HCT116 (cell line): Measurements from ENCODE around the gene TUBD1. TPM values are rescaled to one million over a fixed set of nuclear protein-coding genes. Genes with fewer than 3 reads are reported as not detected.

Experiments used
- ATAC-seq: fragments of 200-7000 bp; cut with Tn5 transposase; 2 replicates; pipeline ENCODE4 v1.9.1; 2020; ENCODE audit warnings: mild to moderate bottlenecking, moderate library complexity
- BruUV-seq: library from RNA; stranded (reverse); fragments of 400-500 nt; replicated peaks from 2 replicates; lab custom pipeline; 2021; lab: Mats Ljungman, UMichigan
- CTCF ChIA-PET: fragments of 300-600 bp; sonication (Branson Sonifier 250); formaldehyde crosslinking; loops from one replicate; lab custom pipeline; 2021; ENCODE audit warnings: antibody characterized with exemption; lab: Charles Lee
- POLR2A ChIA-PET: fragments of 300-600, 350-600 bp; sonication (Branson Sonifier 250); formaldehyde crosslinking; loops from one replicate; lab custom pipeline; 2021; ENCODE audit warnings: antibody characterized with exemption; lab: Charles Lee
- RAD21 ChIA-PET, 2 experiments: fragments of 300-600 bp; sonication (Branson Sonifier 250); formaldehyde crosslinking; loops; one replicate each; lab custom pipeline; 2023; ENCODE audit warnings: low total read pairs in 2 of 2; ENCODE audit not compliant: uncharacterized antibody in 2 of 2, unreplicated experiment in 2 of 2, low non-redundant PET in 1 of 2; lab: Charles Lee
- DNase-seq: peaks from one replicate; pipeline ENCODE4 v3.0.0-alpha.2; 2010; ENCODE audit warnings: low read depth, low spot score
- H2AFZ ChIP-seq: fragments of 200-600 bp; shearing (Covaris generic), sonication (generic); 2 replicates; pipeline ENCODE4 v1.6.1; 2017; ENCODE audit warnings: low read depth, mixed run types, mixed read lengths, antibody characterized with exemption, low read length; ENCODE audit not compliant: poor library complexity, severe bottlenecking
- H3K27ac ChIP-seq: 2 replicates; pipeline ENCODE4 v1.5.1; 2012; ENCODE audit warnings: low read depth, low read length
- H3K27me3 ChIP-seq: fragments of 200-600 bp; sonication (generic); 2 replicates; pipeline ENCODE4 v1.6.1; 2016; ENCODE audit warnings: mixed run types, low read length, mixed read lengths; ENCODE audit not compliant: insufficient read depth
- H3K36me3 ChIP-seq, 2 experiments: fragments of 200-500 bp in 1 of 2; fragments of 200-600 bp in 1 of 2; sonication (Bioruptor generic) in 1 of 2; sonication (generic) in 1 of 2; 2 replicates each; pipeline versions ENCODE4 v1.5.1 to v1.6.1; 2014 to 2016; ENCODE audit warnings: low read length in 2 of 2, inconsistent platforms in 1 of 2, mixed read lengths in 1 of 2, mixed run types in 1 of 2; ENCODE audit not compliant: insufficient read depth in 2 of 2, control insufficient read depth in 1 of 2
- H3K4me1 ChIP-seq, 2 experiments: fragments of 200-600 bp in 1 of 2; sonication (generic) in 1 of 2; 2 replicates each; pipeline versions ENCODE4 v1.5.1 to v1.6.1; 2012 to 2017; ENCODE audit warnings: low read length in 2 of 2, inconsistent platforms in 1 of 2, mild to moderate bottlenecking in 1 of 2, mixed read lengths in 1 of 2, mixed run types in 1 of 2, moderate library complexity in 1 of 2; ENCODE audit not compliant: insufficient read depth in 2 of 2, control insufficient read depth in 1 of 2
- H3K4me2 ChIP-seq: fragments of 200-600 bp; sonication (generic); 2 replicates; pipeline ENCODE4 v1.6.1; 2017; ENCODE audit warnings: mixed run types, low read length, mixed read lengths
- H3K4me3 ChIP-seq, 2 experiments: fragments of 200-600 bp in 1 of 2; sonication (generic) in 1 of 2; replicated peaks in 1 of 2; 2 replicates each; pipeline ENCODE4 v1.5.1; 2011 to 2016; ENCODE audit warnings: low read length in 2 of 2, control low read depth in 1 of 2, low read depth in 1 of 2, mild to moderate bottlenecking in 1 of 2, mixed read lengths in 1 of 2, mixed run types in 1 of 2
- H3K79me2 ChIP-seq: fragments of 200-600 bp; sonication (generic); 2 replicates; pipeline ENCODE4 v1.6.1; 2017; ENCODE audit warnings: mild to moderate bottlenecking, mixed run types, low read length, moderate library complexity, mixed read lengths; ENCODE audit not compliant: insufficient read depth
- H3K9ac ChIP-seq: fragments of 200-600 bp; sonication (generic); 2 replicates; pipeline ENCODE4 v1.6.1; 2016; ENCODE audit warnings: low read length, mixed read lengths
- H3K9me2 ChIP-seq: fragments of 200-600 bp; sonication (generic), shearing (Covaris generic); 2 replicates; pipeline ENCODE4 v1.6.1; 2017; ENCODE audit warnings: mixed run types, mild to moderate bottlenecking, moderate library complexity; ENCODE audit not compliant: insufficient read depth
- H3K9me3 ChIP-seq, 2 experiments: fragments of 200-500 bp in 1 of 2; fragments of 200-600 bp in 1 of 2; sonication (Bioruptor generic) in 1 of 2; sonication (generic) in 1 of 2; 2 replicates each; pipeline ENCODE4 v1.6.1; 2014 to 2017; ENCODE audit warnings: low read length in 2 of 2, mixed read lengths in 2 of 2, inconsistent platforms in 1 of 2, low read depth in 1 of 2, mild to moderate bottlenecking in 1 of 2, mixed run types in 1 of 2, moderate library complexity in 1 of 2; ENCODE audit not compliant: control insufficient read depth in 1 of 2, insufficient read depth in 1 of 2
- H4K20me1 ChIP-seq: fragments of 200-600 bp; sonication (generic), shearing (Covaris generic); 2 replicates; pipeline ENCODE4 v1.6.1; 2017; ENCODE audit warnings: mixed run types, mild to moderate bottlenecking, moderate library complexity; ENCODE audit not compliant: insufficient read depth
- CBX3 ChIP-seq: IDR thresholded peaks from 2 replicates; pipeline ENCODE4 v1.6.1; 2012; ENCODE audit warnings: low read depth
- CEBPB ChIP-seq: IDR thresholded peaks from 2 replicates; pipeline ENCODE4 v1.6.1; 2012; ENCODE audit warnings: low read depth
- EGR1 ChIP-seq: IDR thresholded peaks from 2 replicates; pipeline ENCODE4 v1.6.1; 2012; ENCODE audit warnings: low read depth
- ELF1 ChIP-seq: IDR thresholded peaks from 2 replicates; pipeline ENCODE4 v1.6.1; 2012; ENCODE audit warnings: low read depth, borderline replicate concordance
- EZH2 ChIP-seq: fragments of 200-600 bp; sonication (generic); IDR thresholded peaks from 2 replicates; pipeline ENCODE4 v1.6.1; 2017; ENCODE audit warnings: antibody characterized with exemption, mixed run types
- EZH2phosphoT487 ChIP-seq: fragments of 200-600 bp; IDR thresholded peaks from 2 replicates; pipeline ENCODE4 v1.6.1; 2018; ENCODE audit warnings: antibody characterized with exemption, borderline replicate concordance
- FOSL1 ChIP-seq: IDR thresholded peaks from 2 replicates; pipeline ENCODE4 v1.6.1; 2012; ENCODE audit warnings: low read depth
- JUND ChIP-seq: IDR thresholded peaks from 2 replicates; pipeline ENCODE4 v1.6.1; 2012
- POLR2A ChIP-seq: IDR thresholded peaks from 2 replicates; pipeline ENCODE4 v1.7.0; 2011; ENCODE audit warnings: borderline replicate concordance; ENCODE audit not compliant: insufficient read depth, insufficient read length; ENCODE audit errors: extremely low read depth
- POLR2AphosphoS5 ChIP-seq: IDR thresholded peaks from 2 replicates; pipeline ENCODE4 v1.6.1; 2011; ENCODE audit warnings: mild to moderate bottlenecking, low read depth, low read length, moderate library complexity
- RAD21 ChIP-seq: IDR thresholded peaks from 2 replicates; pipeline ENCODE4 v1.6.1; 2012; ENCODE audit warnings: low read depth, mild to moderate bottlenecking
- SIN3A ChIP-seq: IDR thresholded peaks from 2 replicates; pipeline ENCODE4 v1.6.1; 2012; ENCODE audit warnings: low read depth
- SP1 ChIP-seq: IDR thresholded peaks from 2 replicates; pipeline ENCODE4 v1.6.1; 2012; ENCODE audit warnings: low read depth
- SRF ChIP-seq: IDR thresholded peaks from 2 replicates; pipeline ENCODE4 v1.6.1; 2012; ENCODE audit warnings: low read depth
- TCF7L2 ChIP-seq: IDR thresholded peaks from 2 replicates; pipeline ENCODE4 v1.7.0; 2011; ENCODE audit warnings: borderline replicate concordance, inconsistent platforms; ENCODE audit not compliant: insufficient read depth, insufficient read length; ENCODE audit errors: extremely low read depth
- YY1 ChIP-seq: IDR thresholded peaks from 2 replicates; pipeline ENCODE4 v1.6.1; 2011; ENCODE audit warnings: low read length, low read depth, moderate library complexity, mild to moderate bottlenecking; ENCODE audit not compliant: insufficient replicate concordance; ENCODE audit errors: extremely low read depth
- ZFX ChIP-seq: fragments of 450-650 bp; IDR thresholded peaks from 2 replicates; pipeline ENCODE4 v1.6.1; 2017
- ZNF274 ChIP-seq: fragments of 200-500 bp; sonication (Bioruptor generic); IDR thresholded peaks from 2 replicates; pipeline ENCODE4 v1.6.1; 2014; ENCODE audit warnings: mild to moderate bottlenecking, low read depth, low read length, inconsistent platforms
- intact Hi-C: fragments of 100-400 bp; cut with micrococcal nuclease; formaldehyde crosslinking; loops from 2 replicates; pipeline ENCODE4 v1.10.0; 2022
- total RNA-seq: library from RNA; stranded (reverse); gene quantifications from one replicate; pipeline ENCODE4 v1.2.1, GENCODE V29; 2021; ENCODE audit not compliant: unreplicated experiment
- TF ChIP-seq, protein P1 (sequence below): IDR thresholded peaks from 2 replicates; pipeline ENCODE4 v1.6.1; 2012
- TF ChIP-seq, protein P2 (sequence below): IDR thresholded peaks from 2 replicates; pipeline ENCODE4 v1.6.1; 2012

TUBD1 gene
- total RNA-seq, 1 experiment from 2014 or later = 13.0 TPM

DNA sequence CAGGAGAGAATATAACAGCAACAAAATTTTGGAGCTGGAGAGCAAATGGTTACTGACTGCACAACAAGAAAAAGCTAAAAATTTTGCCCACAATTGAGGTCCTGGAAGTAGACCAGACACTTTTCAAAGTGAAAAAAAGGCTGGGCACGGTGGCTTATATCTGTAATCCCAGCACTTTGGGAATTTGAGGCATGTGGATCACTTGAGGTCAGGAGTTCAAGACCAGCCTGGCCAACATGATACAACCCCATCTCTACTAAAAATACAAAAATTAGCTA, 22.9 kb downstream of the TUBD1 start:
- intact Hi-C loops = no loop called here
- DNase-seq = no peak
- Histone ChIP-seq H3K9me3 (no peaks in the 10 kb centered on the region), H3K36me3 (peaks cover 3 to 9% of the 10 kb centered on the region in 2 experiments; a peak in 3 of 4 replicates), H3K4me3 (no peak overlapping the region), H3K4me2 (no peak overlapping the region), H3K27ac (no peak overlapping the region), H3K9ac (no peak overlapping the region), H3K27me3 (no peaks in the 10 kb centered on the region), H3K9me2 (no peaks in the 10 kb centered on the region), H3K4me1 (0 out of 4 replicates have a peak, but pooled peaks cover 4 to 5% of the 10 kb centered on the region in 2 experiments), H3K79me2 (no peaks in the 10 kb centered on the region), H4K20me1 (no peaks in the 10 kb centered on the region), H2AFZ (no peak overlapping the region)
- POLR2A ChIA-PET = interaction anchor here (0.9 kb wide), 1 partner anchor 12 kb away, joined by 3 read pairs; no protein-coding TSS in a partner anchor
- no TSS peak for BruUV-seq
- CTCF ChIA-PET = interaction anchor here (0.9 to 2.2 kb wide), 3 partner anchors 10 to 118 kb away, joined by 3 to 8 read pairs (median 3); no protein-coding TSS in a partner anchor
- TF ChIP-seq RAD21 (no peak), FOSL1 (no peak), YY1 (no peak), SIN3A (no peak), EZH2phosphoT487 (no peak), SRF (no peak), POLR2AphosphoS5 (no peak), CBX3 (no peak), CEBPB (no peak), EGR1 (no peak), POLR2A (no peak), TCF7L2 (no peak), SP1 (no peak), EZH2 (no peak), ZNF274 (no peak), ZFX (no peak), ELF1 (no peak), JUND (no peak)
- TF ChIP-seq, protein P1, sequence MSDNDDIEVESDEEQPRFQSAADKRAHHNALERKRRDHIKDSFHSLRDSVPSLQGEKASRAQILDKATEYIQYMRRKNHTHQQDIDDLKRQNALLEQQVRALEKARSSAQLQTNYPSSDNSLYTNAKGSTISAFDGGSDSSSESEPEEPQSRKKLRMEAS = no peak
- TF ChIP-seq, protein P2, sequence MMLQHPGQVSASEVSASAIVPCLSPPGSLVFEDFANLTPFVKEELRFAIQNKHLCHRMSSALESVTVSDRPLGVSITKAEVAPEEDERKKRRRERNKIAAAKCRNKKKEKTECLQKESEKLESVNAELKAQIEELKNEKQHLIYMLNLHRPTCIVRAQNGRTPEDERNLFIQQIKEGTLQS = no peak
- RAD21 ChIA-PET = no interaction called here
- ATAC-seq = no peak
